Glutamatergic neuron (in vitro differentiated cells): ENCODE results near the gene GAPVD1. TPM values are rescaled to one million over a fixed set of nuclear protein-coding genes. Genes with fewer than 3 reads are reported as not detected.

Experiments
- DNase-seq: peaks from one replicate; pipeline ENCODE4 v3.0.0; 2022
- H3K27ac Mint-ChIP-seq: one replicate; pipeline ENCODE4 v1.8.0; 2020; ENCODE audit warnings: mild to moderate bottlenecking, mixed read lengths, inconsistent platforms; ENCODE audit not compliant: unreplicated experiment
- H3K27me3 Mint-ChIP-seq: one replicate; pipeline ENCODE4 v1.8.0; 2020; ENCODE audit warnings: mild to moderate bottlenecking, moderate library complexity, mixed read lengths, inconsistent platforms; ENCODE audit not compliant: unreplicated experiment
- H3K36me3 Mint-ChIP-seq: one replicate; pipeline ENCODE4 v1.8.0; 2020; ENCODE audit warnings: mild to moderate bottlenecking, mixed read lengths, inconsistent platforms; ENCODE audit not compliant: unreplicated experiment
- H3K4me1 Mint-ChIP-seq: one replicate; pipeline ENCODE4 v1.8.0; 2020; ENCODE audit warnings: mild to moderate bottlenecking, low read depth, mixed read lengths, inconsistent platforms; ENCODE audit not compliant: unreplicated experiment
- H3K4me3 Mint-ChIP-seq: one replicate; pipeline ENCODE4 v1.8.0; 2020; ENCODE audit warnings: mild to moderate bottlenecking, mixed read lengths, inconsistent platforms; ENCODE audit not compliant: unreplicated experiment
- H3K9me3 Mint-ChIP-seq: one replicate; pipeline ENCODE4 v1.8.0; 2020; ENCODE audit warnings: mild to moderate bottlenecking, moderate library complexity, mixed read lengths, inconsistent platforms; ENCODE audit not compliant: unreplicated experiment
- total RNA-seq: library from RNA; stranded (reverse); fragmentation: NEBNext Ultra II Directional; extraction: Animal tissue kit (Norgen Biotek cat#: 25700); gene quantifications from one replicate; pipeline ENCODE4 v1.2.1, GENCODE V29; 2021; ENCODE audit not compliant: unreplicated experiment
- TF ChIP-seq, protein P1 (sequence below): fragments of 200-600 bp; sonication (generic); IDR thresholded peaks from one replicate; pipeline ENCODE4 v1.5.0; 2021; ENCODE audit not compliant: partially characterized antibody, unreplicated experiment

The GAPVD1 gene
- total RNA-seq, 1 donor from 2014 or later: 59.2 TPM

DNA sequence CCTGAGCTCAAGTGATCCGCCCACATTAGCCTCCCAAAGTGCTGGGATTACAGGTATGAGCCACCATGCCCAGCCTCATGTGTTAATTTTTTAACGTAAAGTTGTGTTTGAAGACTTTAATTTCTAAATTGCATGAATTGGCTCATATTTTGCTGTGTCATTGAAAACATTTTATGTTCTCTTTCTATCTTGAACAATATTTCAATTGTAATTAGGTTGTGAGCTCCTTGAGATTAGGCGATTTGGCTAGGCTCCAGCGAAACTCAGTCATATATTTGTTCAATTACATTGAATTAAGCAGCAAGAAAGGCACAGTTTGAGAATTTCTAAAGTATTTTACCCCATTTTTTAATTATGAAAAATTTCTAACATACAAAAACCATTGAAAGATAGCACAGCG lies 34.0 kb downstream of the GAPVD1 start:
- Mint-ChIP-seq H3K27me3 (no peaks in the 10 kb centered on the region), H3K4me1 (no peaks in the 10 kb centered on the region), H3K4me3 (no peak overlapping the region), H3K36me3 (no peaks in the 10 kb centered on the region), H3K9me3 (no peaks in the 10 kb centered on the region), H3K27ac (no peak overlapping the region)
- TF ChIP-seq, protein P1, sequence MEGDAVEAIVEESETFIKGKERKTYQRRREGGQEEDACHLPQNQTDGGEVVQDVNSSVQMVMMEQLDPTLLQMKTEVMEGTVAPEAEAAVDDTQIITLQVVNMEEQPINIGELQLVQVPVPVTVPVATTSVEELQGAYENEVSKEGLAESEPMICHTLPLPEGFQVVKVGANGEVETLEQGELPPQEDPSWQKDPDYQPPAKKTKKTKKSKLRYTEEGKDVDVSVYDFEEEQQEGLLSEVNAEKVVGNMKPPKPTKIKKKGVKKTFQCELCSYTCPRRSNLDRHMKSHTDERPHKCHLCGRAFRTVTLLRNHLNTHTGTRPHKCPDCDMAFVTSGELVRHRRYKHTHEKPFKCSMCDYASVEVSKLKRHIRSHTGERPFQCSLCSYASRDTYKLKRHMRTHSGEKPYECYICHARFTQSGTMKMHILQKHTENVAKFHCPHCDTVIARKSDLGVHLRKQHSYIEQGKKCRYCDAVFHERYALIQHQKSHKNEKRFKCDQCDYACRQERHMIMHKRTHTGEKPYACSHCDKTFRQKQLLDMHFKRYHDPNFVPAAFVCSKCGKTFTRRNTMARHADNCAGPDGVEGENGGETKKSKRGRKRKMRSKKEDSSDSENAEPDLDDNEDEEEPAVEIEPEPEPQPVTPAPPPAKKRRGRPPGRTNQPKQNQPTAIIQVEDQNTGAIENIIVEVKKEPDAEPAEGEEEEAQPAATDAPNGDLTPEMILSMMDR: no peak
- DNase-seq: no peak

DNA sequence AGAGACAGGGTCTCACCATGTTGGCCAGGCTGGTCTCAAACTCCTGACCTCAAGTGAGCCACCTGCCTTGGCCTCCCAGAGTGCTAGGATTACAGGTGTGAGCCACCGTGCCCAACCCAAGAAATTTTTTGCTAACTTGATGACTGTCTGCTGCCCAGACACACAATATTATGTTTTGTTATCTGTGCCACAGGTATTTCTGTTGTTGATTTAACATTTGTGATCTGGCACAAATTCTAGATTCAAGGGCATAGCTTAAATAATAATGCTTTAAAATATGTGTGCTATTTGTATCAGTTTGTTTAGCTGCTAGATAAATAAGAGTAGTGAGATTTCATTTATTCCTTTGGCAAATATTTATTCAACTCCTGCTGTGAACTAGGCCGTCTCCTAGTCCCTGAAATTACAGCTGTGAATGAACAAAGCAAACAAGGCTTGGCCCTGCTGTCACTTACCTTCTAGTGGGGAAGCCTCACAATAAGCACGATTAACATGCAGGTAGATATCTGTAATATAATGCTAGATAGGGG lies 35.3 kb downstream of the GAPVD1 start:
- Mint-ChIP-seq H3K4me3 (no peak overlapping the region), H3K27me3 (no peaks in the 10 kb centered on the region), H3K27ac (no peak overlapping the region), H3K4me1 (no peaks in the 10 kb centered on the region), H3K36me3 (no peaks in the 10 kb centered on the region), H3K9me3 (no peaks in the 10 kb centered on the region)
- TF ChIP-seq, protein P1: no peak
- DNase-seq: no peak

DNA sequence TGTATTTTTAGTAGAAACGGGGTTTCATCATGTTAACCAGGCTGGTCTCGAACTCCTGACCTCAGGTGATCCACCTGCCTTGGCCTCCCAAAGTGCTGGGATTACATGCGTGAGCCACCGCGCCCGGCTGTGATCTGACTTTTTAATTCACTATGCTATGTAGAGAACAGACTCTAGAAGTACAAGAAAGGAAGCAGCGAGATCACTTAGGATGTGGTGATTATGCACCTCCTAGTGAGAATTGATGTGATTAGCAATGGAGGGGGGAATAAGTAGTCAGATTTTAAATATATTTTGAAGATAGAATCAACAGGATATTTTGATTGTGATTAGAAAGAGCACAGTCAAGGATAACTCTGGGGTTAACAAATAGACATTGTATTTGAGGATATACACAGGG lies 36.3 kb downstream of the GAPVD1 start:
- DNase-seq: no peak
- Mint-ChIP-seq H3K27ac (no peak overlapping the region), H3K4me1 (no peaks in the 10 kb centered on the region), H3K27me3 (no peaks in the 10 kb centered on the region), H3K9me3 (no peaks in the 10 kb centered on the region), H3K36me3 (no peaks in the 10 kb centered on the region), H3K4me3 (no peak overlapping the region)
- TF ChIP-seq, protein P1: no peak

DNA sequence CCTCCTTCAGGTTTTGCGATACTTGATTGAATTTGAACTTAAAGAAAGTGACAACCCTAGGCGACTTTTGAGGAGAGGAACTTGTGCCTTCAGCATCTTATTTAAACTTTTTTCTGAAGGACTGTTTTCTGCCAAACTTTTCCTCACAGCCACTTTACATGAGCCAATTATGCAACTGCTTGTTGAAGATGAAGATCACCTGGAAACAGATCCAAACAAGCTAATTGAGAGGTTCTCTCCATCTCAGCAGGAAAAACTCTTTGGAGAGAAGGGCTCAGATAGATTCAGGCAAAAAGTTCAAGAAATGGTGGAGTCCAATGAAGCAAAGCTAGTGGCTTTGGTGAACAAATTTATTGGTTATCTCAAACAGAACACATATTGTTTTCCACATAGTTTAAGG lies 40.6 kb downstream of the GAPVD1 start:
- Mint-ChIP-seq H3K36me3 (peaks cover under 1% of the 10 kb centered on the region), H3K27ac (no peak overlapping the region)

DNA sequence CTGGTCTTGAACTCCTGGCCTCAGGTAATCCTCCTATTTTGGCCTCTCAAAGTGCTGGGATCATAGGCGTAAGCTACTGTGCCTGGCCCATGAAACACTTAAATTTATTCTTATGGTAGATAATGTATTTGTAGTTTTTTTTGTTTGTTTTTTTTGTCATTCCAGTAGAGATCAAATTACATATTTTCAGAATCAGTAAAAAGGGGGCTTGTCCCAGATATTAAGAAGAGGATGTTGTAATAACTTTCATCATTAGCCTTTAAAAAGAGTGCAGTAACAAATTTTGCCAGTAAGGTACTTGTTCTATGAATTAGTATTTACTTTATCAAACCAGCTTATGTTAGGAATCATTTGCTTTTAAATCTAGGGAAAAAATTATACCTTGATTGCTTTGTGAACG lies 42.6 kb downstream of the GAPVD1 start:
- H3K27me3 Mint-ChIP-seq: no peaks in the 10 kb centered on the region
- H3K27ac Mint-ChIP-seq: no peak overlapping the region
- DNase-seq: no peak
- TF ChIP-seq, protein P1: no peak
- no peak overlapping the region for H3K4me3 Mint-ChIP-seq
- H3K9me3 Mint-ChIP-seq: no peaks in the 10 kb centered on the region
- H3K4me1 Mint-ChIP-seq: no peaks in the 10 kb centered on the region
- H3K36me3 Mint-ChIP-seq: peaks cover 4% of the 10 kb centered on the region

More for the DNA sequence above, 40.6 kb downstream of the GAPVD1 start:
- no peaks in the 10 kb centered on the region for H3K9me3 Mint-ChIP-seq
- no peaks in the 10 kb centered on the region for H3K4me1 Mint-ChIP-seq
- H3K4me3 Mint-ChIP-seq: no peak overlapping the region
- no peaks in the 10 kb centered on the region for H3K27me3 Mint-ChIP-seq
- DNase-seq: no peak
- TF ChIP-seq, protein P1: no peak
